Left hindlimb (tissue), 1 donor: ENCODE data around the gene TSBP1.
"Not testable (repeated sequence)": the region's sequence is repeated elsewhere in the genome, so short reads cannot be mapped to it uniquely, and the experiment has no call there.

ENCODE experiments used
- DNase-seq: peaks from one replicate; pipeline ENCODE4 v3.0.0-alpha.2; 2018

TSBP1 gene

DNA sequence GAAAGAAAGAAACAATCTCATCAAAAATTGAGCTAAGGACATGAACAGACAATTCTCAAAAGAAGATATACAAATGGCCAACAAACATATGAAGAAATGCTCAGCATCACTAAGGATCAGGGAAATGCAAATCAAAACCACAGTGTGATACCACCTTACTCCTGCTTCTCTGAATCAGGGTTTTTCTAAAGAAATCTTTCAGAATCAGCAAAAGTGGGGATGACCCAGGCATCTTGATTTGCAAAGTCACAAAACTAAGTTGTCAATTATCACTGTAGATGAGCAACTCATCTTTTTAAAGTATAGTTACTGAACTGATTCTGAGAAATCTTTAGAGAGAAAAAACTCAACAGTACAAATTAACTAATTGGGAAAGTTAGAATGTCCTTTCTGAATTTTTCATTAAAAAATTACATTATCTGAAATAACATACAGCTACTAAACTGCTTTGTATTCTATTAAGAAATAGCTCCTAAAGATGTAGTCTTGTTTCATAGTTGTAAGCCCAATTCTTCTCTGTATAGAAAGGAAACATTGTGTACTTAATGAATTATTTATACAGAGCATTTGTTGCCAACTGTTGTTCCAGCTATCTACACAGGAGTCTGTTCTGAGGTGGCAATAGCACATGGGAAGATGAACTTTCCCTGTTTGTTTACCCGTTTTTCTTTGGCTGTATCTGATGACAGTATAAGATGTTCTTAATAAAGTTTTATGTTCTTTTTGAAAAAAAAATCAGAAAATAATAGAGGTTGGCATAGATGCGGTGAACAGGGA is 97.7 kb downstream of the TSBP1 start:
- not testable (repeated sequence) for DNase-seq

DNA sequence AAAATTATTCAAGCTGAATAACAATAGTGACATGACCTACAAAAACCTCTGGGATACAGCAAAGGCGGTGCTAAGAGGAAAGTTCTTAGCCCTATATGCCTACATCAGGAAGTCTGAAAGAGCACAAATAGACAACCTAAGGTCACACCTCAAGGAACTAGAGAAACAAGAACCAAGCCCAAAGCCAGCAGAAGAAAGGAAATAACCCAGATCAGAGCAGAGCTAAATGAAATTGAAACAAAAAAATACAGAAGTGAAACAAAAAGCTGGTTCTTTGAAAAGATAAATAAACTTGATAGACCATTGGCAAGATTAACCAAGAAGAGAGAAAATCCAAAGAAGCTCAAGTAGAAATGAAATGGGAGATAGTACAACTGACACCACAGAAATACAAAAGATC is 100.3 kb downstream of the TSBP1 start:
- no peak for DNase-seq

DNA sequence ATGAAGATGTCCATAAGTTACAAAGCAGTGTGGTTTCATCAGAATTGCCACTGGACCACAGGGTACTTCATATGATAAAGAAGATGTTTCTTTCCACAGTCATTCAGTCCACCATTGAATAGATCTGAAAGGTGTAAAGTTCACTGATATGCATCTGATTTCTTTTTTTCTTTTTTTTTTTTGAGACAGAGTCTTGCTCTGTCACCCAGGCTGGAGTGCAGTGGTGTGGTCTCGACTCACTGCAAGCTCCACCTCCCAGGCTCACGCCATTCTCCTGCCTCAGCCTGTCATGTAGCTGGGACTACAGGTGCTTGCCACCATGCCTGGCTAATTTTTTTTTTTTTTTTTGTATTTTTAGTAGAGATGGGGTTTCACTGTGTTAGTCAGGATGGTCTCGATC is 103.2 kb downstream of the TSBP1 start:
- not testable (repeated sequence) for DNase-seq

DNA sequence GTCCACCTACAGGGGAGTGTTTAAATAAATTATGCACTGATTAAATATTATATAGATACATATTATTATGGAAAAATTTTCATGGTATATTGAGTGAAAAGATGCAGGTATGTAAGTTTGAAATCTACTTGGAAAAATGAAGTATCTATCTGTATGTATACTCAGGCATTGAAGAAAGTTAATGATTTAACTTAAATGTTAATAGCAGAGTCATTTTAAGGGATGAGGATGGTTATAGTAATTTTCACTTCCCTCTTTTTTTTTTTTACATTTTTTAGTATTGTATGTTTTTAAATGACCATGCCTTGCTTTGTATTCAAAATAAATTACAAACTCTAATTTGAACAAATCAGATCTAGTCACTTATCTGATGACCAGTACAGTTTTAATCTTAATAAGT is 104.7 kb downstream of the TSBP1 start:
- DNase-seq, result no peak

DNA sequence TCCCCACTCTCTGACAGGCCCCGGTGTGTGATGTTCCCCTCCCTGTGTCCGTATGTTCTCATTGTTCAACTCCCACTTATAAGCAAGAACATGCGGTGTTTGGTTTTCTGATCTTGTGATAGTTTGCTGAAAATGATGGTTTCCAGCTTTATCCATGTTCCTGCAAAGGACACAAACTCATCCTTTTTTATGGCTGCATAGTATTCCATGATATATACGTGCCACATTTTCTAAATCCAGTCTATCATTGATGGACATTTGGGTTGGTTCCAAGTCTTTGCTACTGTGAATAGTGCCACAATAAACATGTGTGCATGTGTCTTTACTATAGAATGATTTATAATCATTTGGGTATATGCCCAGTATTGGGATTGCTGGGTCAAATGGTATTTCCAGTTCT is 114.4 kb downstream of the TSBP1 start:
- not testable (repeated sequence) for DNase-seq

DNA sequence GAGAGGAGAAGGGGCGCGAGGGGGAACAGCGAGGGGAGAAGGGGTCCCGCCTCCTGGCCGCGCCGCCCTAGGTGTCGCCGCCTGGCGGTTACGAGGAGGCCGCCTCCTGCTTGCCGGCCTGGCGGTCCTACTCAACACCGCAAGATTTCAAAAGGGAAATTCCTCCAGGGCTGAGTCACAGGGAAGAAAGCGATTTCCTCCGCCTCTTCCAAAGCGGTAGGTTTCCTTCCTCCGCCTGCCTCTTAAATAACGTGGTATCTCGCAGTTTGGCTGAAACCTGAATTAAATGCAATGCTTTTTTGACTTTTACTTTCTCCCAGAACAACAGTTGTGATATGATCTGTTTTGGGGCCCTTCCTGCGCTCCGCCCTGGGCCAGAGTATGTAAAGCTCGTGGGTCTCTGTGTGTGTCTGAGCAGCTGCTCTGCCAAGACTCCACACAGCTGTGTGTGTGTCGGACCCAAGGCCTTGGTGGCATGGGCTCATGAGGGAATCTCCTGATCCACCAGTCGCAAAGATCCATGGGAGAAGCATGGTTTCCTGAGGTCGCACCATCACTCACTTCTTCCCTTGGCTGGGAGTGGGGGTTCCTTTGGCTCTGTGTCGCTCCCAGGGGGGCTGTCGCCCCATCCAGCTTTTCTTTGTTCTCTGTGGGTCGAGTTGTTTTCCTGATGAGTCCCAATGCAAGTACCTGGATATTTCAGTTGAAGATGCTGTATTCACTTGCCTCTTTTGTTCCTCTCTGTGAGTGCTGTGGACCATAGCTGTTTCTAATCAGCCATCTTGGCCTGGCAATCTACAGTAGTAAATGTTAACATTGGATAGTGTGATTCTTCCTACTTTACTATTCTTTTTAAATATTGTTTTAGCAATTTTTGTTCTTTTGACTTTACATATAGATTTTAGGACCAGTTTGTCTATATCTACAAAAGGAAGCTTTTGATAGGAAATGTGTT is 116.2 kb downstream of the TSBP1 start:
- peak; percentile 86 for DNase-seq

DNA sequence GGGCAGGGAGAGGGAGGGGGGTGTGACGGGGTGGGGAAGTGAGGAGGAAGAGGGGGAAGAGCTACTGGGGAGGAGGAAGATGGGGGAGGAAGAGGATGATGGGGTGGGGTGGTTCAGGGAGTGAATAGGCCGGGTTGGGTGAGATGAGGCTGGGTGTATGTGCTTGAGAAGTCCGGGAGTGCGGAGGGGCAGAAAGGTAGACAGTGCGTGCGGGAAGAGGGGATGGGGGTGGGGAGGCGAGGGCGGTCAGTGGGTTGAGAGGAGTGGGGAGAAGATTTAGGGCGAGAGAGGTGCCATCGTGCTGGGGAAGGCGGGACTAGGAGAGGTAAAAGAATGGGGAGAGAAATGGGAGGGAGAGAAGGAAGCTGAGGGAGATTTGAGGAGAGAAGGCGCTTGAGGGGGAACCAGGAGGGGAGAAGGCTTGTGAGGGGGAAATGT is 116.9 kb downstream of the TSBP1 start:
- DNase-seq, result no peak

DNA sequence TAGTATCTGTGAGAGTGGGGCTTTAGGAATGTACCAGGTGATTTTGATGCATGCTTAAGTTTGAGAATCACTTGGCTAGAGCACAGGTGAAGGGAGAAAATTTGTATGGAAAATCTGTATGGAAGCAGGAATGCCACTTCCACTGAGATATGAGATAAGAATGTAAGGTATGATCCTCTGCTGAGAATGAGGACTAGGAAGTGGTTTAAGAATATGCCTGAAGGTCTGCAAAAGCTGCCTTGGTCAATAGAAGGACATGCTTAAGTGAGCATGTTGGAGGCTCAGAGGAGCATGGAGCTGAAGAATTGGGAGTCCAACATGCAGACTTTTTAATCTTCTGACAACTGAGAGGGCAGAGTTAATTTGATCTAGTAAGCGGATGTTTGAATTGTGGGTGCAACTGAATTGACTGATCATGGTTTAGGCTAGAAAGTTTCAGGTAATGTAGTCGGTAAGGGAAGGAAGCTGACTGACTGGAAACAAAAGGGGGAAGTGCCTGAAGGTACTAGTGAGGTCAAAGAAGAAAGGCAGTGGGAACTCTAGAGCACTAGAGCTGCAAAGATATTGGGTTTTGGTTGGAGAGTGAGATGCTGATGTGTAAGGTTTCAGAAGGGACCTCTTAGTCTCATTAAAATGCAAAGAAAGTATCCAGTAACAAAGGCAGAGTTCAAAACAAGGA is 119.2 kb downstream of the TSBP1 start:
- no peak for DNase-seq

DNA sequence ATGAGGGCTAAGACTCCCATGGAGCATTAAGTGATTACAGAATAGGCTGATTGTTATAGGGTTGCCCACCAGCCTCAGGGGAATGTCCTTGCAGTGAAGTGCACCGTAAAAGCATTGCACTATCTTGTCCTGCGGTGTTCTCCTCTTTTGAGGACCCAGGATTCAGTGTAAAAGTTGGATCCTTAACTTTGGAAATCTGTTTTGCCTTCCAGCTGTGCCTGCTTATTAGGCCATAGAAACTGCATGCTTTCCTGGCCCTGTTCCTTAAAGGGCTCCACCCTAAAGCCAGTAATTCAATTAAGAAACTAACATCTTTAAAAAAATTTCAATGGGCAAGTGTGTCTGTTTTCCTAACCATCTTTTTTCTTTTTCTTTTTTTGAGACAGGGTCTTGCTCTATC is 122.4 kb downstream of the TSBP1 start:
- DNase-seq, result no peak

DNA sequence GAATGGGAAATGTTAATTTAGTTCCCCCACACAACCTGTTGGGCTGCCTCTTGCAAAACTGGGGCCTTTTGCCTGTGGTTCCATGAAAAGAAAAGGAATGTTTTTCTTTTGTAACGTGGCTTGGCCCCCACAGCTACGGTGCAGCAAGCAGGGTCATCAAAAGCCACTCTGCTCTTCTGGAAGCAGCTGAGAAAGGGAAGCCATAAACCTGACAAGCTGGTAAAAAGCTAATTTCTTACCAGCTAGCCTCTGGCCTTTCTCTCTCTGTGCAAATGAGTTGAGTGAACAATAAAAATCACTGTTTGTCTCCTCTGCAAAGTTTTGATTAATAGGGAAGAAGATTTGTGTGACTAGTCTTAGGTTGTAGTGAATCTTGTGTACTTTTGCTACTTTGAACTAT is 124.3 kb downstream of the TSBP1 start:
- no peak for DNase-seq

DNA sequence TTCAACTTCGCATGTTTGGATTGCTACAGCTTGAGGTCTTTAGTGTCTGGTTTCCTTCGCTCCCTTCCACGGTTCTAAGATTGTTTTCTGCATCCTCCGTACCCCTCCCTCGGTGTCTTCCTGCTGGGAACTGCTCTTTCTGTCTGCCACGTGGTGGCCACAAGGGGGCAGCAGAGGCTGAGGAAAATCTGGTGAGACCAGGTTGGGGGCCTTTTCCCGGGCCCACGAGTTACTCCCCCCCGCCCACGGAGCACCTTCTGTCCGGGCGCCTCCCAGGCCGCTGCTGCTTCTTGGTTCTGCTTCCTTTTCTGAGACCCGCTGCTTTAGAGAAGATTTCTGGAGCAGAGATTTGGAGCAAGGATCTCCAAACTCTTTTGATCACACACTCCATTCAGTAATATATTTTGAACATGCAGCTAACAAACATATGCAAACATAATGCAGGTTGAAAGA is 126.7 kb downstream of the TSBP1 start:
- peak; percentile 88 for DNase-seq

DNA sequence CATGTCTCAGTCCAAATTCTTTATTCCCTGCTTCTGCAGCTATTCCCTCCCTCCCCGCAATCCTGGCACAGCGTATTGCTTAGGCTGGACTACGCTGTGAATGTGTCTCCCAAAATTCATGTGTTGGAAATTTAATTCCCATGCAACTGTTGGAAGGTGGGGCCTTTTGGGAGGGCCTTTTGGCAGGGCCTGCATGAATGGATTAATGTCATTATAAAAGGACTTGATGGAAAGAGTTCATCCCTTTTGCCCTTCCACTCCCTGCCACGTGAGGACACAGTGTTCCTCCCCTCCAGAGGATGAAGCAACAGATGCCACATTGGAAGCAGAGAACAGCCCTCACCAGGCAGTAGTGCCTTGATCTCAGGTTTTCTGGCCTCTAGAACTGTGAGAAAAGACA is 127.4 kb downstream of the TSBP1 start:
- DNase-seq, result no peak
